ENCODE measurements around the gene AHCTF1. TPM values are rescaled to one million over a fixed set of nuclear protein-coding genes. Genes with fewer than 3 reads are reported as not detected.

The AHCTF1 gene
- total and polyA plus RNA-seq, 8 donors = 22.4 to 62.5 (median 49.5) TPM

GRCh38 chr1:246791303-246791918 is 140.3 kb downstream of the AHCTF1 start:
- DNase-seq = no peak
- no peak for ATAC-seq
- no peak overlapping the region for H3K4me3 ChIP-seq
- H3K27ac ChIP-seq = no peak overlapping the region
- intact Hi-C loops (cut with DNase I) = no loop called here
- no peaks in the 10 kb centered on the region for H3K36me3 ChIP-seq
- H3K4me1 ChIP-seq = peaks cover 6 to 16% of the 10 kb centered on the region in 2 donors
- H3K9me3 ChIP-seq = no peaks in the 10 kb centered on the region
- TF ChIP-seq CTCF (IDR thresholded peaks at IDR 0.05) = no peak
- peaks cover 0 to 41% of the 10 kb centered on the region in 2 donors for H3K27me3 ChIP-seq

- intact Hi-C loops (cut with DNase I) = no loop called here
- Histone ChIP-seq H3K4me3 (no peak overlapping the region), H3K27ac (no peak overlapping the region), H3K9me3 (no peaks in the 10 kb centered on the region), H3K36me3 (no peaks in the 10 kb centered on the region), H3K4me1 (peaks cover 6 to 16% of the 10 kb centered on the region in 2 donors), H3K27me3 (peaks cover 0 to 41% of the 10 kb centered on the region in 2 donors)
- no peak for DNase-seq
- no peak for TF ChIP-seq CTCF (IDR thresholded peaks at IDR 0.05)
- ATAC-seq = no peak
These were observed 140.9 kb downstream of the AHCTF1 start for GRCh38 chr1:246790833-246791232.

- no peak for ATAC-seq
- intact Hi-C loops (cut with DNase I) = no loop called here
These were observed 141.4 kb downstream of the AHCTF1 start for GRCh38 chr1:246790364-246790763.

GRCh38 chr1:246789454-246790339 is 142.1 kb downstream of the AHCTF1 start:
- peaks cover 6 to 18% of the 10 kb centered on the region in 2 donors for H3K4me1 ChIP-seq
- ATAC-seq (no peak), DNase-seq (no peak)
- no peak overlapping the region for H3K27ac ChIP-seq
- peaks cover 0 to 41% of the 10 kb centered on the region in 2 donors for H3K27me3 ChIP-seq
- no peaks in the 10 kb centered on the region for H3K36me3 ChIP-seq
- no peak for TF ChIP-seq CTCF (IDR thresholded peaks at IDR 0.05)
- intact Hi-C loops (cut with DNase I) = no loop called here
- no peaks in the 10 kb centered on the region for H3K9me3 ChIP-seq
- no peak overlapping the region for H3K4me3 ChIP-seq

More at GRCh38 chr1:246790364-246790763, 141.4 kb downstream of the AHCTF1 start:
- Histone ChIP-seq H3K27me3 (peaks cover 0 to 41% of the 10 kb centered on the region in 2 donors), H3K36me3 (no peaks in the 10 kb centered on the region), H3K27ac (no peak overlapping the region), H3K4me1 (peaks cover 6 to 16% of the 10 kb centered on the region in 2 donors), H3K4me3 (no peak overlapping the region), H3K9me3 (no peaks in the 10 kb centered on the region)
- no peak for TF ChIP-seq CTCF (IDR thresholded peaks at IDR 0.05)
- DNase-seq = no peak

Other genes starting within 250 kb of the AHCTF1 start
- gene SCCPDH, start 207.5 kb downstream of the AHCTF1 start, total RNA-seq = 10 to 100 TPM; 28.3 to 32.9 TPM
- 10 to 100 TPM; 40.6 to 45.0 (median 43.7) TPM for gene SCCPDH, start 207.5 kb downstream of the AHCTF1 start, polyA plus RNA-seq (ENCODE audit: insufficient read length in 6 of 6)
- gene ZNF695, start 76.1 kb upstream of the AHCTF1 start, total RNA-seq = 1 to 10 TPM in 1 of 2 donors, under 1 TPM in 1; 0.13 to 1.0 TPM
- 1 to 10 TPM; 2.2 to 5.5 (median 4.0) TPM for gene ZNF695, start 76.1 kb upstream of the AHCTF1 start, polyA plus RNA-seq (ENCODE audit: insufficient read length in 6 of 6)
- gene ZNF670, start 146.9 kb upstream of the AHCTF1 start, total RNA-seq = 1 to 10 TPM; 3.4 to 3.8 TPM
- 1 to 10 TPM; 4.8 to 6.5 (median 6.0) TPM for gene ZNF670, start 146.9 kb upstream of the AHCTF1 start, polyA plus RNA-seq (ENCODE audit: insufficient read length in 6 of 6)
- gene ZNF669, start 172.4 kb upstream of the AHCTF1 start, total RNA-seq = 1 to 10 TPM; 6.9 to 7.1 TPM
- gene ZNF669, start 172.4 kb upstream of the AHCTF1 start, polyA plus RNA-seq (ENCODE audit: insufficient read length in 6 of 6) = 10 to 100 TPM in 5 of 6 donors, 1 to 10 TPM in 1; 9.6 to 12.3 (median 10.9) TPM
- gene ZNF124, start 240.1 kb upstream of the AHCTF1 start, total RNA-seq = 10 to 100 TPM; 22.9 to 26.5 TPM
- gene ZNF124, start 240.1 kb upstream of the AHCTF1 start, polyA plus RNA-seq (ENCODE audit: insufficient read length in 6 of 6) = 10 to 100 TPM; 16.3 to 19.1 (median 17.1) TPM